Measurements from ENCODE around the gene ATCAY.
A peak's percentile ranks its signal among the peaks of the same experiment; 100 is the strongest.
"Not testable (repeated sequence)": the region's sequence is repeated elsewhere in the genome, so short reads cannot be mapped to it uniquely, and the experiment has no call there.

ATCAY gene

DNA sequence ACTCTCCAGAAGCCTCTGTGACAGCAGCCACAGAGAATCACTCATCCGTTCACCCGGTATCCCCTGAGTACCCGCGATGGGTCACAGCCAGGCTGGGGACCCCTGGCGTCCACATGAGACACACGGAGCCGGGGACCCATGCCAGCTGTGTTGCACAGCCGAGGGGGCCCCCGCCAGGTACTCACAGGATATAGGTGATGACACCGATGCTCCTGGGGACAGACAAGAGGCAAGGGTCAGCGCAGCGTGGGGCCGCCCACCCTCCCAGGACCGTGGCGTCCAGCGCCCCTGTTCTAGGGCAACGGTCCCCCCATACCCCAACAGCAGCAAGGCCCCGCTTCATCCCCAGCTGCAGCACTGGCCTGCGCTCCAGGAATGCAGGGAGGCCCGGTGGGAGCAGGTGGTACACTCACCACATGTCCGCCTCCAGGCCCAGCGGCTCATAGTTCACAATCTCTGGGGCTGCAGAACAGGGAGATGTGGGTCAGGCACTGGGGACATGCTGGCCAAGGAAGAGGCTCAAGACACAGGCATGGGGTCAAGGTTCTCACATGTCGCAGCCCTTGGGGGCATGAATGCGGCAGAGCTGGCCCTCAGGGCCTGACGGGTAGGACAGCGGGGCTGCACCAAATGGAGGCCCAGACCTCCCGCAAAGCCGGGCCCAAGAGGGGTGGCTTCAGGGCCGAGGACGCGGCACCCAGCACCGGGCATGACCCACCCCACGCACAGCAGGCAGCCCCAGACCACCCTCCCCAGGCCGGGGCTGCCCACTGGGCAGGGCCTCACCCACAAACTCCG lies 83.2 kb downstream of the ATCAY start:
- POLR2A ChIA-PET (ENCODE audit: low non-redundant PET), result no interaction called here
- DNase-seq (ENCODE audit: low spot score), result no peak
- no peak for TF ChIP-seq CTCF (conservative IDR thresholded peaks at IDR 0.05; ENCODE audit: low read depth)
- H3K27ac ChIP-seq, result no peak overlapping the region
- CTCF ChIA-PET, result no interaction called here

GRCh38 chr19:3964256-3965194 lies 84.0 kb downstream of the ATCAY start:
- ChIA-PET CTCF (no interaction called here), POLR2A (ENCODE audit: low non-redundant PET) (no interaction called here)
- no peak for DNase-seq (ENCODE audit: low spot score)
- no peak for TF ChIP-seq CTCF (conservative IDR thresholded peaks at IDR 0.05; ENCODE audit: low read depth)
- no peak overlapping the region for H3K27ac ChIP-seq

GRCh38 chr19:3966051-3967017 lies 85.8 kb downstream of the ATCAY start:
- no peak for TF ChIP-seq CTCF (conservative IDR thresholded peaks at IDR 0.05; ENCODE audit: low read depth)
- POLR2A ChIA-PET (ENCODE audit: low non-redundant PET), result no interaction called here
- peak overlapping the region; percentile 26 for H3K27ac ChIP-seq
- DNase-seq (ENCODE audit: low spot score), result no peak
- CTCF ChIA-PET, result no interaction called here

GRCh38 chr19:3967983-3968382 lies 87.5 kb downstream of the ATCAY start:
- H3K27ac ChIP-seq, result peak overlapping the region; percentile 92
- ChIA-PET POLR2A (ENCODE audit: low non-redundant PET) (interaction anchor here (0.5 to 3.7 kb wide), 2 partner anchors 17 to 81 kb away, joined by 4 to 15 read pairs; partner anchors contain the start of gene EEF2), CTCF (interaction anchor here (0.6 kb wide), 1 partner anchor 65 kb away, joined by 3 read pairs; no protein-coding TSS in a partner anchor)
- DNase-seq (ENCODE audit: low spot score), result not testable (repeated sequence)

DNA sequence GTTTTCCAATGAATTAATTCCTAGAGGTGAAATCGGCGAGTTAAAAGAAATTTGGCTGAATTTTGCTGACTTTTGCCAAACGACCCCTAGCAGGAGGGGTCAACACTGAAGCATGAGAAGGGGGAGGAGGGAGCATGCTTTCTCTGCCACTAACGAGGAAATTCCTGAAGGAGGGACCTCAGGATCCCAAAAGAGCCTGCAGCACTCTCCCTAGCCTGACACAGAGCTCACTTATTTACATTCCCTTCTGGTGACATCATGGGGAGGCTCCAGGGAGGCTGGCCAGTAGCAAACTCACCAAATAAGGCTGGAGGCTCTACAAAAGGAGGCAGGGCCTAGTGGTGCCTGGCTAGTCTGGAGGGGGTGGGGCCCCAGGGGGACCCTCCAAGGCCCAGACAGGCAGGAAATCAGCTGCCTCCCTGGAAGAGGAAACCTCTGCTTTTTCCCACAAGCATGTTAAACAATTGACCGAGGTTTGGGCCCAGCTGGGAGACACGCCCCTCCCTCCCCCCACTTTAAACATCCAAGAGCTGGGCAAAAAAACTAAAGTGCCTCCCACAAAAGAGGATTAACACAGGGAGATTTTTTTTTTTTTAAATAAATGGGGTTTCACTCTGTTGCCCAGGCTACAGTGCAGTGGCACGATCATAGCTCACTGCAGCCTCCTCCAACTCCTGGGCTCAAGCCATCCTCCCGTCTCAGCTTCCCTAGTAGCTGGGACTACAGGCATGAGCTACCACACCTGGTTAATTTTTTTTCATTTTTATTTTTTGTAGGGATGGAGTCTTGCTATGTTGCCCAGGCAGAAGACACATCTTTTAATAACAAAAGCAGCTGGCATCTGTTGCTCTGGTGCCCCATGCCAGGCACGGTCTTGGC lies 88.3 kb downstream of the ATCAY start:
- peak overlapping the region; percentile 92 for H3K27ac ChIP-seq
- POLR2A ChIA-PET (ENCODE audit: low non-redundant PET), result interaction anchor here (0.6 to 3.7 kb wide), 2 partner anchors 8 to 16 kb away, joined by 4 to 15 read pairs; partner anchors contain the start of gene EEF2
- peak; percentile 93 for DNase-seq (ENCODE audit: low spot score)
- CTCF ChIA-PET, result interaction anchor here (0.9 to 1.0 kb wide), 2 partner anchors 10 to 17 kb away, joined by 3 read pairs; no protein-coding TSS in a partner anchor
- TF ChIP-seq CTCF (conservative IDR thresholded peaks at IDR 0.05; ENCODE audit: low read depth), result no peak
